ENCODE data around the gene ANO2. TPM values are rescaled to one million over a fixed set of nuclear protein-coding genes. Genes with fewer than 3 reads are reported as not detected.
A peak's percentile ranks its signal among the peaks of the same experiment; 100 is the strongest.

ANO2 gene
- 0.43 and 0.71 TPM in 2 replicates for total RNA-seq (2014; rRNA removed; shearing (Covaris generic))
- 0.90 and 1.0 TPM in 2 replicates for polyA plus RNA-seq (2015; cell fraction: cytosol; rRNA removed)
- 0.37 TPM in 1 of 2 replicates, not detected in the other for polyA plus RNA-seq (2015; cell fraction: nucleus; rRNA removed)

- in situ Hi-C loops (cut with HindIII; ENCODE audit: low pct_unique_long_range_greater_than_20kb, low sequenced_read_pairs), result no loop called here
- DNase-seq (ENCODE audit: low read depth, low spot score), result no peak
Observed at GRCh38 chr12:5945071-5946008, at the start of gene ANO2. ANO2 (minus strand) TSS chr12:5945259; CDS start chr12:5945217, 42 bp downstream.

- DNase-seq (ENCODE audit: low read depth, low spot score), result no peak
- in situ Hi-C loops (cut with HindIII; ENCODE audit: low pct_unique_long_range_greater_than_20kb, low sequenced_read_pairs), result no loop called here
Observed at GRCh38 chr12:5989621-5990020, 44.6 kb upstream of the ANO2 start.

GRCh38 chr12:5988659-5989116 is 43.6 kb upstream of the ANO2 start:
- peak; percentile 79 for DNase-seq (ENCODE audit: low read depth, low spot score)
- in situ Hi-C loops (cut with HindIII; ENCODE audit: low pct_unique_long_range_greater_than_20kb, low sequenced_read_pairs), result no loop called here

DNA sequence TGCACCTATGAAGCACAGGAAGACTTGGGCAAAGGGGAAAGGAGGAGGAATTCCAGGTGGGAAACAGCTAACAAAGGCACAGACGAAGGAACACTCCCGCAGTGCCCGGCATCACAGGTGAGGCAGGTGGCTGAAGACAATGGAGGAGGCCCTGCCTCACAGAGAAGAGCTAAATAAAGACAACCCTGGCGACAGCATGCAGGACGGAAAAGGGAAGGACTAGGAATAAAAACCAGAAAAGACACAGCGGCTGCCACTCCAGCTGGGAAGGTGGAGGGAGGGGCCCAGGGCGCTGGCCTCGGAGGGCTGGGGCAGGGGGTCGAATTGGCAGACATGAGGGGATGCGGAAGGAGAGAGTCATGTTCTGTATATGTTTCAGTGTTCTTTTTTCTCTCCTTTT is 43.0 kb upstream of the ANO2 start:
- in situ Hi-C loops (cut with HindIII; ENCODE audit: low pct_unique_long_range_greater_than_20kb, low sequenced_read_pairs), result no loop called here
- no peak for DNase-seq (ENCODE audit: low read depth, low spot score)

DNA sequence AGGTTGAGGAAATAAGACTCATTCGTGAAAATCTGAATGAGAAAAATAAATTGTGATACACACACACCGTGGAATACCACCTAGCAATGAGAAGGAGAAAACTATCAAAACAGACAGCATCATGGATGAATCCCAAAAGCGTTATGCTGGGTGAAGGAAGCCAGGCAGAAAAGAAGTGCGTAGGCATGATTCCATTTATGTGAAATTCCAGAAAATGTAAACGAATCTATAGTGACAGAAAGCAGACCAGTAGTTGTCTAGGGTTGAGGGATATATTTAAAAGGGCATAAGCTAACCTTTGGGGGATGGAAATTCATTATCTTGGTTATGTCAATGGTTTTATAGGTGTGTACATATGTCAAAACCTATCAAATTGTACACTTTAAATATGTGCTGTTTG is 42.5 kb upstream of the ANO2 start:
- no peak for DNase-seq (ENCODE audit: low read depth, low spot score)
- in situ Hi-C loops (cut with HindIII; ENCODE audit: low pct_unique_long_range_greater_than_20kb, low sequenced_read_pairs), result no loop called here

- DNase-seq (ENCODE audit: low read depth, low spot score), result no peak
Observed at GRCh38 chr12:5985471-5985870, 40.4 kb upstream of the ANO2 start.

DNA sequence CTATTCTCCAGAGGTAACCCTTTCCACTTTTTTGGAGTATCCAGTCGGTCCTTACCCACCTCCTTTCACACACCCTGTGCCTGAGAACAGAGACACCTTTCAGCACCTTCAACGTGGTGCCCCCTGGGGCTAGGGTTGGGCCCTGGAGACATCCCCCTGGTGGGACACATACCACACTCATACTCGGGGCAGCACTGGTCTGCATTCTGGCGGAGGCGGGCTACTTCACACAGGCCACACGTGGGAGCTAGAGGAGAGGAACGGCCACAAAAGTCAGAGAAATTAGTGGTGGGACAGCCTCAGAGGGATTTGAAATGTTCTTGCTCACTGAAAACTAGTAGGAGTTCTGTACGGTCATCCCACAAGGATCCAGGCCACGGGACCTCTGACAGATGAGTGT is 39.8 kb upstream of the ANO2 start:
- DNase-seq (ENCODE audit: low read depth, low spot score), result no peak
- in situ Hi-C loops (cut with HindIII; ENCODE audit: low pct_unique_long_range_greater_than_20kb, low sequenced_read_pairs), result no loop called here

More at GRCh38 chr12:5985471-5985870, 40.4 kb upstream of the ANO2 start:
- in situ Hi-C loops (cut with HindIII; ENCODE audit: low pct_unique_long_range_greater_than_20kb, low sequenced_read_pairs), result no loop called here

GRCh38 chr12:5982106-5982505 is 37.0 kb upstream of the ANO2 start:
- no peak for DNase-seq (ENCODE audit: low read depth, low spot score)
- in situ Hi-C loops (cut with HindIII; ENCODE audit: low pct_unique_long_range_greater_than_20kb, low sequenced_read_pairs), result no loop called here

- in situ Hi-C loops (cut with HindIII; ENCODE audit: low pct_unique_long_range_greater_than_20kb, low sequenced_read_pairs), result no loop called here
- no peak for DNase-seq (ENCODE audit: low read depth, low spot score)
Observed at GRCh38 chr12:5977556-5977955, 32.5 kb upstream of the ANO2 start.

DNA sequence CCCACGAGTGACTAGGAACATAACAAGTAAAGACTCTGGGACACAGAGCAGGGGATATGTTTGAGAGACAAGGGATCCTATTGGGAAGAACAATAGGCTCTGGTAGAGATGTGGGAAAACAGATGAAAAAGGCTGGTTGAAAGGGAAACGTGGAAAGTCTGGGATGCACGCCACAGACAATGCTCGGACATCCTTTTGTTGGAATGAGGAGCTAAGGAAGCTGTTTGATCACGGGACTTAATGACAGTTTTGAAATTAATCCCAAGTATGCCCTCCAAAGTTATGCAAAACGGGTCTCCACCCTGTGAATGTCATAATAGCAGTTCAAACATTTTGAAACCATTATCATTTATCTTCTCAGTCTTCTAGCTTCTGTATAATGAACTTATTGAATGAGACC is 31.7 kb upstream of the ANO2 start:
- in situ Hi-C loops (cut with HindIII; ENCODE audit: low pct_unique_long_range_greater_than_20kb, low sequenced_read_pairs), result no loop called here
- DNase-seq (ENCODE audit: low read depth, low spot score), result no peak

DNA sequence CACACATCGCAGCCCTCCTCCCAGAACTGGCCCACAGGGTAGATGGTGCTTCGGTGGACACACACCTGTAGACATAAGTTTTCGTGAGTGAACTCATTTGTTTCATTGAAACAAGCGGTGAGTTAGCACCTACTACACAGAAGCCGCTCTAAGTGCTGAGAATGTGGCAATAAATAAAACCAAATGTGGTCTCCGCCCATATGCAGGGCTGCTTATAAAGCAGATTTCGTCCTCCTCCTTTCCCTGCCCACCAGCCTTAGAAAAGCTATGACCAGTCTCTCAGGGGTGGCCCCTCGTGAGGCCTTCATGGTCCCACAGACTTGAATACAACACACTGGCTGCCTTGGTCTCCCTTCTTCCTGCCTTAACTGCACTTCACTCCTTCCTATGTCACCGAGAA is 31.1 kb upstream of the ANO2 start:
- no peak for DNase-seq (ENCODE audit: low read depth, low spot score)
- in situ Hi-C loops (cut with HindIII; ENCODE audit: low pct_unique_long_range_greater_than_20kb, low sequenced_read_pairs), result no loop called here

- no peak for DNase-seq (ENCODE audit: low read depth, low spot score)
- in situ Hi-C loops (cut with HindIII; ENCODE audit: low pct_unique_long_range_greater_than_20kb, low sequenced_read_pairs), result no loop called here
Observed at GRCh38 chr12:5973461-5974115, 28.5 kb upstream of the ANO2 start.

DNA sequence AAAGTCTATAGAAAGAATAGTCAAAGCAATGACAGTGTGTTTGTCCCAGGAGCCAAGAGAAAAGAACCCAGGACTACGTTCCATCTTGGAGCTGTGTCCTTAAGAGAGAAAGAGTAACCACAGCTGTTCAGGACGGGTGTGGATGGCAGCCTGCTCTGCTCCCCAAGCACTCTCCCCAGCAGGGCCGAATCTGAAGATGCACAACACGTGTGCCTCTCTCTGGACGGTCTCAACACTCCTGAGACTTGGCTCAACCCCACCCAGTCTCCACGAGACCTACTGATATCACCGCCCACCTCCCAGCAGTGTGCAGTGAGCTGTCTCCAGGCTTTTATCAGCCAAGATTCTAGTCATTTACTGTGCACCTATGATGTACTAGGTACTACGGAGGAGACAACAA is 27.3 kb upstream of the ANO2 start:
- in situ Hi-C loops (cut with HindIII; ENCODE audit: low pct_unique_long_range_greater_than_20kb, low sequenced_read_pairs), result no loop called here
- no peak for DNase-seq (ENCODE audit: low read depth, low spot score)

- no peak for DNase-seq (ENCODE audit: low read depth, low spot score)
- in situ Hi-C loops (cut with HindIII; ENCODE audit: low pct_unique_long_range_greater_than_20kb, low sequenced_read_pairs), result no loop called here
Observed at GRCh38 chr12:5971194-5971850, 26.3 kb upstream of the ANO2 start.

DNA sequence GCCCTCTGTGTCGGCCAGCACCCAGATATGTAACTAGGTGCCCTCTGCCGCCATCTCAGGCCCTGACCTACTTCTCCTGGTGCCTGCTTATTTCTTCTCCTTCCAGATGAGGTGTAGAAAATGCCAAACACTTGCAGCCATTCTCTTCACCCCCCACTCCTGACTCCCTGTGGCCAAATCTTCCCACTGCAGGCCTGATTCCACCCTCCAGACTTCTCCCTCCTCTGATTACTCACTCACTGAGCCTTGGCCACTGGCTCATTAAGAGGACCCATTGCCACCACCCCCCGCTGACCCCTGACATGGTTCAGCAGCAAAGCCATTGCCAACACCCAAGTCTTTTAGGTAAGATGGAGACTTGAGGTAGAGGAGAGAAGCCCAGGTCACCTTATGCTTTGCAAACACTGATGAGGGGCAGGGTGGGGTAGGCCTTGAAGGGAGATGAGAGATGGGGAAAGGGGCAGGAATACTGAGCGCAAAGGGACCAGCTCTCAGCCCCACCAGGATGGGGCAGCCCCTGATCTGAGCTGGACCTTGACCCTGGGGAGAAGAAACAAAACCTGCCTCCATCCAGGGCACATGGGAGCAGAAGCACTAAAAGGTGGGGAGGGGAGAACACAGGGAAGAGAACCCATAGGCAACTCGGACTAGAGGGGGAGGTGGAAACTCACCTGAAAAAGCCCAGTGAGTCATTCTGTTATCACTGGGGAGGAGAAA is 25.1 kb upstream of the ANO2 start:
- in situ Hi-C loops (cut with HindIII; ENCODE audit: low pct_unique_long_range_greater_than_20kb, low sequenced_read_pairs), result no loop called here
- DNase-seq (ENCODE audit: low read depth, low spot score), result peak; percentile 10

DNA sequence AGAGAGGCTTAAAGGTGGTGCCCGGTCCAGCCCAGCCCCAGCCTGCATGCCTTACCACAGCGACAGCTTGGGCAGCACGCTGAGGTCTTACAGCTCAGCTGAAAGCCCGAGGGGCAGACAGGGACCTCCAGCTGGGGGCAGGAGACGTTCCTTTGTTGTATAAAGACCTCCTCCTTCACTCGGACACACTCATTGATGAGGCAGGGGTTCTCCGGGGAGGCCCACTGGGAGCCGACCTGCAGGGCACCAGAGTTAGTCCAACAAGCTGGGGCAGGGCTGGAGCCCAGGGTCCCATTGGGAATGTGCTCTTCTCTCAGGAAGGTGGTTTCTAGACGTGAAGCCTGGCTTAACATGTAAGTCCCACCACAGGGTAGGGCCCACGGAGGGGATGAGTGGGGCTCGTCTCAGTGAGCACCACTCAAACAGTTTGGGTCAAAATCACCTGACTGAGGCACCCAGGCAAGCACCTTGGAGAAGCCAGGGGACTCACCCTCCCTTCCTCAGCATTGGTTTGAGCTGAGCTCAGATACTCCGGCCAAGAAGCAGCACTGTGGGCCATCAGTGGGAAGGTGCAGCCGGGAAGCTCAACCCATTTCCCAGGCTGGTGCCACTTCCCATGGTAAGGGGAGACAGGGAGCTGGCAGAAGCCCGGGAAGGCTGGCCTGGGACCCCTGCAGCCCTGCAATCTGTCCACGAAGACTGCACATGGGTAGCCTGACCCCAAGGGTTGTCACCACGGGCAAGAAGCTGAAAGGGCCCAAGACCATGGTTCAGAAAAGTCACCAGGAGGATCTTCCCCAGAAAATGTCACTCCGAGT is 24.3 kb upstream of the ANO2 start:
- in situ Hi-C loops (cut with HindIII; ENCODE audit: low pct_unique_long_range_greater_than_20kb, low sequenced_read_pairs), result no loop called here
- no peak for DNase-seq (ENCODE audit: low read depth, low spot score)

Data from SK-MEL-5 (cell line).